Measurements from ENCODE around the gene TFF3.

Gene TFF3

DNA sequence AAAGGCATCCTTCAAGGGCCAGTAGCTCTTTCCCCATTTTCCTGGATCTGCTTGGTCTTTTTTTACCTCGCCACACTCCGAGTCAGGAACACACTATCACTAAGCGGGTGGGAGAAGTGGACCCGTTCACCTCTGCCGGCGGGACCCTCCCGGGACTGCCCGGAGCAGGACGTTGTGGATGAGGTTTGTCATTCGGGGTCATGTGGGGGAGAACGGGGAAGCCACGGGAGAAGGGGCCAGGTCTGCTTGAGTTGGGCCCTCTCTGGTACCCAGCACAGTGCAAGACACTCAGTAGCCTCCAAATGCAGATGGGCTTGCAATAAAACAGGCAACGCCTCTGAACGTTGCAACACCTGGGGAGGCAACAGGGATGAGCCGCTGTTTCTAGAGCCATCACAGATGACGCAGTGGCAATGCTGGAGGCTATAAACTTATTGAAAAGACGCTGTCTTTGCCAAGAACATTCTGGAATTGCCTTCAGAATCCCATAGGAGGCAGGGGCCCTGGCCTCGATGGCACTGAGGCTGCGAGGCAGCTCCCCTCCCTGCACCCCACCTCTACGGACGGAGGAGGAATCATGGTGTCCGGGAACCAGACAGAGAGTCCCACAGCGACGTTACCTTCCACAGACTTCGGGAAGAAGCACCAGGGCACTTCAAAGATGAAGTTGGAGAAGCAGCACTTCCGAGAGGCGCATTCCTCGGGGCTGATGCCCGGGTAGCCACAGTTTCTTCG, 31.8 kb upstream of the TFF3 start:
- no peak for DNase-seq

- DNase-seq = no peak
Observed at GRCh38 chr21:42346441-42346840, 31.2 kb upstream of the TFF3 start.

- DNase-seq = no peak
Observed at GRCh38 chr21:42344631-42345030, 29.4 kb upstream of the TFF3 start.

- DNase-seq = no peak
Observed at GRCh38 chr21:42343963-42344510, 28.8 kb upstream of the TFF3 start.

DNA sequence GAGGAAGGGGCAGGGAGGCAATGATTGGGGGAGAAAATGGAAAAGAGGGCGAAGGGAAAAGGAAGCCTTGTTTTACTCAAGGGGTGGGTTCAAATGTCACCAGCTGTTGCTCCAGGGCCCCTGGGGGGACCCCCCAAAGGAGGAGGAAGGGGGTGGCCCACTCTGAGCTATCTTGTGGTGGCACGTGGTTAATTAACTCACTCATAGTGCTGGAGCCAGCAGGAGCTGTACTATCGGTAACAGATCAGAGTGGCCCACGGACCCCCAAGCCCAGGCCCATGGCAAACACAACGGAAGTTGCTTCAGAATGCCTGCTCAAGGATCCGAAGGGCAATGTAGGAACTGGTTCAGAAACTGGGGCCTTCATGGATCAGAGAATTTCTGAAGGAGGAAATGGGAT, 28.3 kb upstream of the TFF3 start:
- no peak for DNase-seq

DNA sequence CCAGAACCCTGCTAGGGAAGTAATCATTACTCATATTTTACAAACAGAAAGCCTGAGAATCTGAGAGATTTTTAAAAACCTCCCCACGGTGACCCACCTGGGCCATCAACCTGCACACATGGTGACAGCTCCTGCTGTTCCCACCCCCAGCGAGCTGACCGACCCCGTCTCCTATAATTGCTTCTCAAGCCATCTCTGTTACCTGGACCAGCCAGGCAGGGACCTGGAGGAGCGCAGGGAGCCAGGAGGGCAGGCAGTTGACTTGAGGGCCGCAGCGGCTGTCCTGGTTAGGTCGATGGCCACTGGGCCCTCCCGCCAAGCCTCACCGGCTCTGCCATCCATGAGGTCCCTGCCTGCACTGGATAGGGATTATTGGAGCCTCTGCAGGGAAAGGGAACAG, 27.9 kb upstream of the TFF3 start:
- DNase-seq = no peak

GRCh38 chr21:42341776-42342542, 26.8 kb upstream of the TFF3 start:
- DNase-seq = no peak

GRCh38 chr21:42340187-42341050, 25.2 kb upstream of the TFF3 start:
- no peak for DNase-seq

DNA sequence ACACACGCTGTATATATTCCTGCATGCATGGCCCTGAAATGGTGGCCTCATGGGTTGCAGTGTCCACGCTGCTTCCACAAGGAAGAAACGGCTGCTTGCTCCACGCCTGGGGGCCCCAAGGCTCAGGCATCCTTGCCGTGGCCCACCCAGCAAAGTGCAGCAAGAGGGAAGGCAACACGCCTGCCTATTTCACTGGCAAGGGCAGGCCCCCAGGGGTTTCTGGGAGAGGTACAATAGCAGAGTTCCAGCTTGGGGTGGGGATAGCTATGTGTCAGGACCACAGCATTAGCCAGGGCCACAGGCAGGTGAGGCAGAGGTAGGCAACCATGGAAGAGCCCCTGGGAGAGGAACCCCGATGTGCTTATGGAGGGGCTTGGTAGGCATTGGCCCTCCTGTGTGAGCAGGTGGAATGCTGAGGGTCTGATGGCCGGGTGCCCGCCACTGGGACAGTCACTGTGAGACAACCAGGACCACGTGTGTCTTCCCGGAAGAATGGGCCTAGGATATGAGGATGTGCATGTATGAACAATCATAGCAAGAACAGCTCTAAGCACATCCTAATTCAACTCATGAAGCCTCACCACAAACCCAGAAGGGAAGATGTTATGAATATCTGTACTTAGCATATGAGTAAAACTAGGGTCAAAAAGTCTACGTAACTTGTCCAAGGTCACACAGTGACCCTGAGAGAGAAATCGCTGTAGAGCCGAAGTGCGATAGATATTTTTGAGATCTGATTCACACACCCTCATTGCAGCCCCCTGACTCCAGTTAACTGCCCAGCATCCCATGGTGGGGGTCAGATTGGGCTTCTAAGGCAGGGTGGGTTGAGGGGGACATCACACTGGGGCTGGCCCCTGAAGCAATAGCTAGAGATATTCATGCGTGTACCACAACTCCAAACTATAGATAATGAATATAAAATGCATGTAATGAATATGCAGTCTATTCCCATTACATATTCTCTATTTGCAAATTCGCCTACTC, 23.8 kb upstream of the TFF3 start:
- no peak for DNase-seq

- DNase-seq = peak; percentile 42
Observed at GRCh38 chr21:42337830-42338728, 22.9 kb upstream of the TFF3 start.

DNA sequence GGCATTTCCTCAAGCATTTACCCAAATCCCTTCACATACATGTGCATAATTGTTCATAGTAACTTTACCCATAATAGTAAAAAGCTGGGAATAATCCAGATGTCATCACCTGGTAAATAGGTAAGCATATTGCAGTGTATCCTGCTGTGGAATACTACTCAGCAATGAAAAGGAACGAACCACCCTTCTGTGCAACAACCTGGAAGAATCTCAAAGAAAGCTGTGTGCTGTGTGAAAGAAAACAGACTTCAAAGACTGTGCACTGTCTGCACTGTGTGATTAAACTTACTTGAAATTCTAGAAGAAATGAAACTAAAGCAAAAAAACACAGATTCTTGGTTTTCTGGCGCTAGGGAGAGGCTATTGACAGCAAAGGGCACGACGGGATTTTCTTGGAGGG, 22.1 kb upstream of the TFF3 start:
- DNase-seq = no peak

DNA sequence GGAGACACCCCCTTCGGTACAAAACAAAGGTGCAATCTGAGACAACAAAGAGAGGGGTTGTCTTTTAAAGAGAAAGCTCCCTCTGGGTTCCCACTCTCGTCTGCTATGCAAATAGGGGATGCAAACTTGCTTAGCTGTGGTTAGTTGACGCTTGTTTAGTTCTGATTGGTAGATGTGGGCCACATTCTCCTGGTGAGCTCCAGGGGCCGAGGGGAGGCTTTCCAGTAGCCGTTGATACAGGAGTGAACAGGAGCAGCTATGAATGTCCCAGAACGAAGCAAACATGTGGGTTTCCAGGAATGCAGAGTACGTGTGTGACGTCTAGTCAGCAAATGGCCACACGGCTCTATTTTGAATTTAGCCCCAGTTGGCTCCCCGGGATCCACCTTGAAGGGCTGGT, 20.8 kb upstream of the TFF3 start:
- DNase-seq = no peak

- DNase-seq = no peak
Observed at GRCh38 chr21:42332557-42333317, 17.5 kb upstream of the TFF3 start.

GRCh38 chr21:42331660-42332059, 16.5 kb upstream of the TFF3 start:
- no peak for DNase-seq

DNA sequence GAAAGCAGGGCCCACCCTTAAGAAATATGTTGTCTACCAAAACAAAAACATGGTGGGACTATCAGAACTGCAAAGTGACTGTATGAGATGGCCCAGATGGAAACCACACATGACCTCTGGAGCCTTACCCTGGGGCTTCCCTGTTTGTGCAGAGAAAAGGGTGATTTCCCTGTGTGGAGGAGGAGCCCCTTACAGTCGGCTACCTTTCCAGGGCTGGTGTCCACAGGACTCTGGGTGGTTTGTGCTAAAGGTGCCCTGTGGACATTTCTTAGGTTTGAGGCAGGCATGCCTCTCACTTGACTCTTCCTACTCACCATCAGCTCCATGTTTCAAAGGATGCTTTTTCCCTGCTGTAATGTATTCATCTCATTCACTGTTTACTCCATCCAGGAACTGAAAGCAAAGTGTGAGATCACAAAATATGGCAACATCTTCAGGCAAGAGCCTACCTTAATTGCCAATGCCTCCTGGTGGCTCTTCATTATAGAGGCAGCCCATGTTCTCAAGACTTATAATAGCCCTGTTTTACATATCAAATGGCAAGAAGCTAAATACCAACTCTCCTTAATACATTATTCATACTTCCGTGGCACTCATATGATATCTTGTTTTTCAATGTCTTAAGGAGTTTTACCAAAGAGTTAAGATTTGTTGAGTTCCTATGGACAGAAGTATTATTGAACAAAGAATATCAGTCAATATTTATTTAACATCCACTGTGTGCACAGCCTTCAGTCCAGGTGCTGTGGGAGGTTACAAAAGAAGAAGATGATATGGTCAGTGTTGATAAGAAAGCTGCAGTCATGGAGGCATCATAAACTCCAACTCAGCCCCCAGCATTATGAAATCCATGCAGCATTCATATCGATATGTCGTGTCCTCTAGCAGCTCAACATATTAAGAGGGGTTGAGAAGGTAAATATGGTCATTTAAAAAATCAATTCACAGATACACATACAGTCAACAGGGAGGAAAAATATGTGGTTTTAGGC, 15.5 kb upstream of the TFF3 start:
- no peak for DNase-seq

GRCh38 chr21:42324896-42325295, 9.7 kb upstream of the TFF3 start:
- DNase-seq = no peak

- DNase-seq = no peak
Observed at GRCh38 chr21:42321845-42322244, 6.6 kb upstream of the TFF3 start.

GRCh38 chr21:42321231-42321630, 6.0 kb upstream of the TFF3 start:
- no peak for DNase-seq

- DNase-seq = no peak
Observed at GRCh38 chr21:42320791-42321190, 5.6 kb upstream of the TFF3 start.
